Neural crest cell (in vitro differentiated cells): ENCODE data around the gene IFT122. TPM values are rescaled to one million over a fixed set of nuclear protein-coding genes. Genes with fewer than 3 reads are reported as not detected.
"Not testable (repeated sequence)": the region's sequence is repeated elsewhere in the genome, so short reads cannot be mapped to it uniquely, and the experiment has no call there.

Experiments used
- DNase-seq: peaks from one replicate; pipeline ENCODE4 v3.0.0; 2021; ENCODE audit warnings: low read depth, mixed read lengths, low spot score
- H3K27ac Mint-ChIP-seq: one replicate; pipeline ENCODE4 v1.8.0; 2021; ENCODE audit warnings: mild to moderate bottlenecking, mixed read lengths; ENCODE audit not compliant: unreplicated experiment
- H3K27me3 Mint-ChIP-seq: 2 replicates; pipeline ENCODE4 v1.8.0; 2021; ENCODE audit warnings: low read depth, mild to moderate bottlenecking, mixed read lengths
- H3K36me3 Mint-ChIP-seq: 2 replicates; pipeline ENCODE4 v1.8.0; 2021; ENCODE audit warnings: low read depth, mild to moderate bottlenecking, mixed read lengths
- H3K4me1 Mint-ChIP-seq: 2 replicates; pipeline ENCODE4 v1.8.0; 2021; ENCODE audit warnings: mixed read lengths
- H3K4me3 Mint-ChIP-seq: one replicate; pipeline ENCODE4 v1.8.0; 2021; ENCODE audit warnings: mild to moderate bottlenecking, mixed read lengths
- H3K9me3 Mint-ChIP-seq: 2 replicates; pipeline ENCODE4 v1.8.0; 2021; ENCODE audit warnings: mixed read lengths
- total RNA-seq: library from RNA; stranded (reverse); gene quantifications from 2 replicates; pipeline ENCODE4 v1.2.1, GENCODE V29; 2021
- TF ChIP-seq, protein P1 (sequence below): fragments of 200-600 bp; sonication (generic); conservative IDR thresholded peaks from 2 replicates; pipeline ENCODE4 v1.5.0; 2021; ENCODE audit warnings: antibody characterized with exemption, mild to moderate bottlenecking

IFT122 gene
- total RNA-seq, 1 donor from 2014 or later, result 44.9 TPM

DNA sequence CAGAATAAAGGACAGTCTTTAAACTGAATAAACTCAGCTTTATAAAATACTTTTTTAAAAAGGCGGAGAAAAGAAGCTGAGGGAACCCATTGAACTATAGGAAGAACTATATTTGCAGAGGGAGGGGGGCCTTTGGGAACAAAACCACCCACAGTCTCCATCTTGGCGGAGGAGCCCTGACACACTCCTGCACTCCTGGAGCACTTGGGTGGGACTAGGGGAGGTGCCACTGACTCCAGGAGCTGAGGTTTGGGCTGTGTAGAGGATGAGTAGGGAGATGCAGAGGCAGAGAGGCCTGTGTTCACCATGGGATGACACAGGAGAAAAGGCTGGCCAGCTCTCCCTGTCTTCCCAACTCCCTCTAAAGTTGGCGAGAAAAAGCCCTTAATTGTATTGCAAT is 35.8 kb downstream of the IFT122 start:
- no peaks in the 10 kb centered on the region for H3K9me3 Mint-ChIP-seq
- TF ChIP-seq, protein P1, sequence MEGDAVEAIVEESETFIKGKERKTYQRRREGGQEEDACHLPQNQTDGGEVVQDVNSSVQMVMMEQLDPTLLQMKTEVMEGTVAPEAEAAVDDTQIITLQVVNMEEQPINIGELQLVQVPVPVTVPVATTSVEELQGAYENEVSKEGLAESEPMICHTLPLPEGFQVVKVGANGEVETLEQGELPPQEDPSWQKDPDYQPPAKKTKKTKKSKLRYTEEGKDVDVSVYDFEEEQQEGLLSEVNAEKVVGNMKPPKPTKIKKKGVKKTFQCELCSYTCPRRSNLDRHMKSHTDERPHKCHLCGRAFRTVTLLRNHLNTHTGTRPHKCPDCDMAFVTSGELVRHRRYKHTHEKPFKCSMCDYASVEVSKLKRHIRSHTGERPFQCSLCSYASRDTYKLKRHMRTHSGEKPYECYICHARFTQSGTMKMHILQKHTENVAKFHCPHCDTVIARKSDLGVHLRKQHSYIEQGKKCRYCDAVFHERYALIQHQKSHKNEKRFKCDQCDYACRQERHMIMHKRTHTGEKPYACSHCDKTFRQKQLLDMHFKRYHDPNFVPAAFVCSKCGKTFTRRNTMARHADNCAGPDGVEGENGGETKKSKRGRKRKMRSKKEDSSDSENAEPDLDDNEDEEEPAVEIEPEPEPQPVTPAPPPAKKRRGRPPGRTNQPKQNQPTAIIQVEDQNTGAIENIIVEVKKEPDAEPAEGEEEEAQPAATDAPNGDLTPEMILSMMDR, result no peak
- peaks cover 13% of the 10 kb centered on the region for H3K36me3 Mint-ChIP-seq
- no peaks in the 10 kb centered on the region for H3K4me1 Mint-ChIP-seq
- no peaks in the 10 kb centered on the region for H3K27me3 Mint-ChIP-seq
- no peak overlapping the region for H3K27ac Mint-ChIP-seq
- H3K4me3 Mint-ChIP-seq, result no peak overlapping the region
- DNase-seq, result no peak

DNA sequence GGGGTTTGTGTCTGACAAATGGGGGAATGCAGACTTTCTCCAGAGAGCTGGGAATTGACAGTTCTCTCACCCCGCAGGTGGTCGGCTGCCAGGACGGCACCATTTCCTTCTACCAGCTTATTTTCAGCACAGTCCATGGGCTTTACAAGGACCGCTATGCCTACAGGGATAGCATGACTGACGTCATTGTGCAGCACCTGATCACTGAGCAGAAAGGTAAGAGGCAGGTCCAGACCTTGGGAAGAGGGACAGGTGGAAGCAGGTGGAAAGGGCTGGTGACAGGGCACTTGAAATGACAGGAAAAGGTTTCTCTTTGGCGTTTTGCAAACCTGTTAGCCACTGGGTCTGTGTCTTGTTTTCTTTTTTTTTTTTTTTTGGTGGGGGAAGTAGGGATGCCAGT is 36.6 kb downstream of the IFT122 start:
- H3K27me3 Mint-ChIP-seq, result no peaks in the 10 kb centered on the region
- TF ChIP-seq, protein P1, result no peak
- DNase-seq, result no peak
- H3K4me3 Mint-ChIP-seq, result no peak overlapping the region
- H3K36me3 Mint-ChIP-seq, result peaks cover 10% of the 10 kb centered on the region
- no peaks in the 10 kb centered on the region for H3K9me3 Mint-ChIP-seq
- peaks cover 3% of the 10 kb centered on the region for H3K4me1 Mint-ChIP-seq
- H3K27ac Mint-ChIP-seq, result no peak overlapping the region

DNA sequence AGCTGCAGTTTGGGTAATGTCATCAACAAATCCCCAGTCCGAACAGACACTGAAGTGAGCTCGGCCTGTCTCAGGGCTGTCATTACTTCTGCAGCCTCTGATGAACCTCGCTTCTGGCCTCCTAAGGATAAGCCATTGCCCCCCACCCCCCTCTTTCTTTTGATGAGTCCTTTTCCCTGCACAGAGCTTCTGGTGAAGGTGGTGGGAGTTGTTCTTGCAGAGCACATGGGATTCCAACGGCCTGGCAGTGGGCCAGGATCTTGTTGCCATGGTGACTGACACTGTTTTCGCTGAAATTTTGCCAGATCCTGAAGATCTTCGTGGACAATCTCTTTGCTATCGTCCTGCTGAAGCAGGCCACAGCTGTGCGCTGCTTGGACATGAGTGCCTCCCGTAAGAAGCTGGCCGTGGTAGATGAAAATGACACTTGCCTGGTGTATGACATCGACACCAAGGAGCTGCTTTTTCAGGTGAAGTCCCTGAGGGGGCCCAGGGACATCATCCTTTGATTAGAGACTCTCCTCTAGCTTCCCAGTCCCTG is 41.3 kb downstream of the IFT122 start:
- not testable (repeated sequence) for H3K4me3 Mint-ChIP-seq, H3K36me3 Mint-ChIP-seq, H3K27me3 Mint-ChIP-seq, H3K9me3 Mint-ChIP-seq, DNase-seq
- Mint-ChIP-seq H3K27ac (peak overlapping the region; percentile 15), H3K4me1 (peaks cover 12% of the 10 kb centered on the region)

DNA sequence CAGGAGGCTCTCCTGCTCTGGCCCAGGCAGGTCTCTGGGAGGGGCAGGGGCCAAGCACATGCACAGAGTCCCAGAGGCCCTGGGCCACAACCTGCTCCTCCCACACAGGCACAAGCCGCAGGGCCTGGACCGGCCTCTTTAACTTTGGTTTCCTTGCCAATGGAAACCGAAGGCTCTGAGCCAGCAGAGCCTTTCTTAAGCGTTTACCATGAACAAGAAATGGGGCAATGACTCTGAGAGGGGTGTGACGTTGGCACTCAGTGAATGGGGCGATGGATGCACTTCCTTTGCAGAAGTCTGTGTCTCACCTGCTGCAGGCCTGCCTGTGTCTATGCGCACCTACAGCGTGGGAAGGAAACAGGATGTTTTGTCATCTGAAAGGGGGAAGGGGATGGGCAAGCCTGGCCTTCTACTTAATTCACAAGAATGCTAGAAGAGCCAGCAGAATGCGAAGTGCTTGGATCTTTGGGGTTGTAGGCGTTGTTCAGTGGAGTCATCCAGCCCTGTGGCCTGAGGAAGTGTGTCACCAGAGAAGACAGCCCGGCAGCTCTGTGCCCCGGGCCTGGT is 41.8 kb downstream of the IFT122 start:
- no peak overlapping the region for H3K4me3 Mint-ChIP-seq
- no peak for DNase-seq
- TF ChIP-seq, protein P1, result no peak
- no peaks in the 10 kb centered on the region for H3K9me3 Mint-ChIP-seq
- H3K27me3 Mint-ChIP-seq, result no peaks in the 10 kb centered on the region
- no peak overlapping the region for H3K27ac Mint-ChIP-seq
- peaks cover 3% of the 10 kb centered on the region for H3K36me3 Mint-ChIP-seq
- peaks cover 16% of the 10 kb centered on the region for H3K4me1 Mint-ChIP-seq

DNA sequence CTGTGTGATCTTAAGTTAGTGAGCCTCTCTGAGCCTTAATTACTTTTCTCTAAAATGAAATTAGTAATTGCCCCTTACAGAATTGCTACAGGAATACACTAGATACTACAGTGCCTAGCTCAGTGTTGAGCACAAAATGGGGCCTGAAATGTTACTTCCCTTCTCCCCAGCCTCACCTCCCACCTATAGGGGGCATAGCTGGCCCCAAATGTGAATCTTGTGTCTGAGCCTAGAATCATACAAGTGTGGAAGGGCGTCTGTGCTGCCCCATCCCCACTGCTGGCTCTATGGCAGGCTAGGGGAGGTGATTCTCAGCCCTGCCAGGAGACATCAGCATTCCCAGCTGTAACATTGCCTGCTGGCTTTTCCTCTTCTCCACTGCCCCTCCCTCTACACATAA is 42.7 kb downstream of the IFT122 start:
- H3K9me3 Mint-ChIP-seq, result no peaks in the 10 kb centered on the region
- peaks cover 16% of the 10 kb centered on the region for H3K4me1 Mint-ChIP-seq
- no peaks in the 10 kb centered on the region for H3K36me3 Mint-ChIP-seq
- TF ChIP-seq, protein P1, result peak; percentile 35
- H3K27ac Mint-ChIP-seq, result no peak overlapping the region
- H3K4me3 Mint-ChIP-seq, result no peak overlapping the region
- no peak for DNase-seq
- H3K27me3 Mint-ChIP-seq, result no peaks in the 10 kb centered on the region

DNA sequence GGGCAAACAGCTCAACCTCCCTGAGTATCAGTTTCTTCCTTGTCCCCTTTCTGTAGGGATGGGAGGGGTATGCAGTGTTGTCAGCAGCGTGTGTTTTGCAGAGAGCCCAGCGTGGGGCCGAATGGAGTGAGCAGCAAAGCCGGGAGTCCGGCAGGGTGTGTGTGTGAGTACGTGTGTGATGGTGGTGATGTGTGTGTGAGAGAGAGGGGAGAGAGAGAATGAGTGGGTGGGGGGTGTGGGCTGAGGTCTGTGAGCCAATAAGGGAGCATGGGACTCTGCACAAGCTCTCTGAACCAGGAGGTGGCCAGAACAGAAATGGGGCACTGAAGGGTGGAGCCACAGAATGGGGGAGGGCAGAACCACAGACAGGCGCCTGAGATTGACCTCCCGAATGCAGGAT is 43.8 kb downstream of the IFT122 start:
- Mint-ChIP-seq H3K4me3 (no peak overlapping the region), H3K4me1 (peaks cover 16% of the 10 kb centered on the region), H3K27ac (no peak overlapping the region), H3K27me3 (no peaks in the 10 kb centered on the region), H3K36me3 (no peaks in the 10 kb centered on the region), H3K9me3 (no peaks in the 10 kb centered on the region)
- no peak for DNase-seq
- TF ChIP-seq, protein P1, result no peak

DNA sequence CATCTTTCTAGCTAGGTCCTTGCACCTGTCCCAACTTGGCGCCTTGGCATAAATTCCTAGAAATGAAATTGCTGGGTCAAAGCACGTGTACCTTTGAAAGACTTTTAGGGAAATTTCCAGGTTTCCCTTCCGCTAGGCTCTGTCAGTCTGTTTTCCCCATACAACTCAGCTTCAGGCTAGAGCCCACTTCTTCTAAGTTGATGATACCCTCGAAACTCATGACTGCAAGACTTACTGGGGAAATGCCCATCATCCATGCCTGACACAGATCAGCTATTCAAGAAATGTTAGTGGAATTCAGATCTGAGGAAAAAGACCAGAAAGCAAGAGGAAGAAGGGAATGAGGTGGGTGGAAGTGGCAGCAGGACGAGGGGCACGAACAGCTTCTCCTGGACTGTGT is 45.1 kb downstream of the IFT122 start:
- not testable (repeated sequence) for H3K36me3 Mint-ChIP-seq, DNase-seq, H3K27me3 Mint-ChIP-seq, H3K27ac Mint-ChIP-seq, H3K4me3 Mint-ChIP-seq, H3K9me3 Mint-ChIP-seq
- peaks cover 16% of the 10 kb centered on the region for H3K4me1 Mint-ChIP-seq
